Muscle of leg (tissue), 11 donors: ENCODE results near the gene CHCHD3. TPM values are rescaled to one million over a fixed set of nuclear protein-coding genes. Genes with fewer than 3 reads are reported as not detected.
"Not testable (repeated sequence)": the region's sequence is repeated elsewhere in the genome, so short reads cannot be mapped to it uniquely, and the experiment has no call there.

Experiments
- DNase-seq: peaks from one replicate; pipeline ENCODE4 v3.0.0; 2013
- H3K27ac ChIP-seq: one replicate; pipeline ENCODE4 v1.5.1; 2013; ENCODE audit warnings: mild to moderate bottlenecking, low read length, control low read depth
- H3K27me3 ChIP-seq: one replicate; pipeline ENCODE4 v1.6.1; 2013; ENCODE audit warnings: low read length; ENCODE audit not compliant: control insufficient read depth, insufficient read depth
- H3K36me3 ChIP-seq: one replicate; pipeline ENCODE4 v1.6.1; 2013; ENCODE audit warnings: low read length; ENCODE audit not compliant: control insufficient read depth, insufficient read depth
- H3K4me1 ChIP-seq: one replicate; pipeline ENCODE4 v1.6.1; 2013; ENCODE audit warnings: low read length; ENCODE audit not compliant: control insufficient read depth, insufficient read depth
- H3K4me3 ChIP-seq: one replicate; pipeline ENCODE4 v1.5.1; 2013; ENCODE audit warnings: low read length, control low read depth
- H3K9me3 ChIP-seq: replicated peaks from 2 replicates; pipeline ENCODE4 v1.6.1; 2013; ENCODE audit warnings: low read depth, low read length; ENCODE audit not compliant: control insufficient read depth
- WGBS: methylation state at CpG from one replicate; pipeline ENCODE4 v1.1.5; 2013; ENCODE audit warnings: missing lambda C conversion rate; ENCODE audit not compliant: insufficient coverage; 5-methylcytosine and 5-hydroxymethylcytosine counted together
- polyA plus RNA-seq, 8 donors: library from polyadenylated mRNA; unstranded; fragments of 120-200 nt; gene quantifications; one replicate each; pipeline versions ENCODE4 v1.2.1 to v1.2.3, GENCODE V29; 2013; ENCODE audit warnings: inconsistent platforms in 1 of 8, low replicate concordance in 1 of 8; ENCODE audit not compliant: insufficient read length in 8 of 8, insufficient read depth in 1 of 8
- total RNA-seq: library from RNA; stranded (reverse); fragments of 120-200 nt; gene quantifications from one replicate; pipeline ENCODE4 v1.2.4, GENCODE V29; 2013

Gene CHCHD3
- total and polyA plus RNA-seq, 9 donors = 57.4 to 75.0 (median 66.6) TPM

- H3K4me3 ChIP-seq, H3K9me3 ChIP-seq, H3K36me3 ChIP-seq, H3K27me3 ChIP-seq, H3K4me1 ChIP-seq, DNase-seq, H3K27ac ChIP-seq: not testable (repeated sequence)
- WGBS = 100% methylated on average over 9 of the region's 38 CpGs
These were observed 183.2 kb downstream of the CHCHD3 start for GRCh38 chr7:132898641-132899175.

DNA sequence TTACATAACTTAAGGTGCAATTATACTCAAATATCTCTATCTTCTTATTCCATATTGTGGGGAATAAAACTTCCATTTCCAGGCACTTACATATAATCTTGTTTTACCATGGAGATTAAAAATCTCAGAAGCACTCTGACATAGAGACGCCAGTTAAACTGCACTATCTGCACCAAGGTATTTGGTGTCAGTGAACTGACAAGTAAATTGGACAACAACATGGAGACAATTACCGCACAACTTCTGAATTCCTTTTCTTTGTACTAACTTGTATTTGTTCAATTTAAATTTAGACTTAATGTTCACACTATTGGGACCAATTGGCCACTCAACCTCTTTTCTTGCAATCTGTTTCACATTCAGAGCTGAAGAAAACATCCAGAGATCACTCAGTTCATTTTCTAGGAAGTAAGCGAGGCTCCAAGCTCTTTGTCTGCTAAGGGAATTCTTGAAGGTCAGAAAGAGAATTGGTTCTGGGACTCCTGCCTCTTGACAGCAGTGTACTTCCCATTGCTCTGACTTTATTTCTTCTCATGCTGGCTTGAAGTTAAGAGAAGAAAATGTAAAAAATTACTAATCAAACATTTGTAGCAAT lies 184.7 kb downstream of the CHCHD3 start:
- Histone ChIP-seq H3K27ac (no peak overlapping the region), H3K4me3 (no peak overlapping the region), H3K27me3 (no peaks in the 10 kb centered on the region), H3K4me1 (no peaks in the 10 kb centered on the region), H3K36me3 (no peaks in the 10 kb centered on the region), H3K9me3 (peaks cover 3% of the 10 kb centered on the region)
- peak; percentile 65 for DNase-seq
- WGBS = no CpG with 5 or more reads among the region's 3 CpGs

DNA sequence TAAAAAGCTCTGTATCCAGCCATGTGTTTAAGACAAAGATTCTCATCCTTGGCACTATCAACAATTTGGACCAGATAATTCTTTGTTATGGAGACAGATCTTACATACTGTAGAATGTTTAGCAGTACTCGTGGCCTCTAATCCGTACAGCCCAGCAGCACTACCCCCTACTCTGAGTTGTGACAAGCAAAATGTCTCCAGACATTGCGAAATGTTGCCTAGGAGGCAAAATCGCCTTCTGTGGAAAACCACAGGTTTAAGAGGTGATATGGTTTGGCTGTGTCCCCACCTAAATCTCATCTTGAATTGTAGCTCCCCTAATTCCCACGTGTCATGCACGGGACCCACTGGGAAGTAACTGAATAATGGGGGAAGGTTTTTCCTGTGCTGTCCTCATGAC lies 186.7 kb downstream of the CHCHD3 start:
- Histone ChIP-seq H3K4me3 (no peak overlapping the region), H3K27ac (no peak overlapping the region), H3K4me1 (no peaks in the 10 kb centered on the region), H3K27me3 (no peaks in the 10 kb centered on the region), H3K9me3 (peaks cover 3% of the 10 kb centered on the region), H3K36me3 (no peaks in the 10 kb centered on the region)
- 100% methylated on average over 1 of the region's 6 CpGs for WGBS
- no peak for DNase-seq

- Histone ChIP-seq H3K4me1 (no peaks in the 10 kb centered on the region), H3K4me3 (no peak overlapping the region), H3K27ac (no peak overlapping the region), H3K36me3 (no peaks in the 10 kb centered on the region), H3K27me3 (no peaks in the 10 kb centered on the region), H3K9me3 (peaks cover 3% of the 10 kb centered on the region)
- no CpG with 5 or more reads among the region's 4 CpGs for WGBS
- DNase-seq = no peak
These were observed 188.3 kb downstream of the CHCHD3 start for GRCh38 chr7:132893560-132893959.

- WGBS = 91% methylated on average over 4 of the region's 4 CpGs
- DNase-seq, H3K4me3 ChIP-seq, H3K4me1 ChIP-seq, H3K9me3 ChIP-seq, H3K27ac ChIP-seq, H3K36me3 ChIP-seq, H3K27me3 ChIP-seq: not testable (repeated sequence)
These were observed 189.1 kb downstream of the CHCHD3 start for GRCh38 chr7:132892744-132893143.

DNA sequence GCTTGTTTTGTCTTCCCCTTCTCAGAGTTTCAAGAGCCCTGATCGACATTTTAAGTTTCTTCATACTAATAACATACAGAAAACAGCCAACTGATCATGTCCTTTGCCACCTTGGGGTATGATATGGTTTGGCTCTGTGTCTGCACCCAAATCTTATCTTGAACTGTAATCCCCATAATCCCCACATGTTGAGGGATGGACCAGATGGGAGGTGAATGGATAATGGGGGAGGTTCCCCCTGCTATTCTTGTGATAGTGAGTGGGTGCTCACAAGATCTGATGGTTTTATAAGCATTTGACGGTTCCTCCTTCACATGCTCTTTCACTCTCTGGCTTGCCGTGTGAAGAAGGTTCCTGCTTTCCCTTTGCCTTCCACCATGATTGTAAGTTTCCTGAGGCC lies 190.3 kb downstream of the CHCHD3 start:
- no peak for DNase-seq
- H3K36me3 ChIP-seq = no peaks in the 10 kb centered on the region
- H3K9me3 ChIP-seq = peaks cover 3% of the 10 kb centered on the region
- no peak overlapping the region for H3K27ac ChIP-seq
- WGBS = no CpG with 5 or more reads among the region's 3 CpGs
- no peak overlapping the region for H3K4me3 ChIP-seq
- H3K4me1 ChIP-seq = no peaks in the 10 kb centered on the region
- H3K27me3 ChIP-seq = no peaks in the 10 kb centered on the region

DNA sequence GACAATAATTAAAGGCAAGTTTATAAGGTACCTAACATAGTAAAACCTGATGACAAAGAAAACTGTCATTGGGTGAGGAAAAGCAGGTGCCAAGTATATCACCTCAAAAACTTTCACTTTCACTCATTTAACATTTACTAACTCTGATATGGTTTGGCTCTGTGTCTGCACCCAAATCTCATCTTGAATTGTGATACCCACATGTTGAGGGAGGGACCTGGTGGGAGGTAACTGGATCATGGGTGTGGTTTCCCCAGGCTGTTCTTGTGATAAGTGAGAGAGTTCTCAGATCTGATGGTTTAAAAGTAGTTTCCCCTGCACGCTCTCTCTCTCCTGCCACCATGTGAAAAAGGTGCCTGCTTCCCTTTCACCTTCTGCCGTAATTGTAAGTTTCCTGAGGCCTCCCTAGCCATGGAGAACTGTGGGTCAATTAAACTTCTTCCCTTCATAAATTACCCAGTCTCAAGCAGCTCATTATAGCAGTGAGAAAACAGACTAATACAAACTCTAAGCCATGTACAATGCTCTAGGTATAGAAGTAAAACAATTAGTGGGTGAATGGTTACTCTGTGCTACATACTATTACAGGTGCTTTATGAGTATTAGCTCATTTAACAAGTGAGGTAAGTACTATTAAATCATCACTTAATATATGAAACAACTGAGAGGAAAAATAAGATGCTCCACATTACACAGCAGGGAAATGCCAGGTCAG lies 199.0 kb downstream of the CHCHD3 start:
- DNase-seq = no peak
- no peak overlapping the region for H3K27ac ChIP-seq
- no peaks in the 10 kb centered on the region for H3K27me3 ChIP-seq
- H3K9me3 ChIP-seq = no peaks in the 10 kb centered on the region
- H3K36me3 ChIP-seq = peaks cover 3% of the 10 kb centered on the region
- WGBS = no CpG with 5 or more reads among the region's 2 CpGs
- H3K4me3 ChIP-seq = no peak overlapping the region
- H3K4me1 ChIP-seq = no peaks in the 10 kb centered on the region

GRCh38 chr7:132881317-132881716 lies 200.6 kb downstream of the CHCHD3 start:
- Histone ChIP-seq H3K4me1 (no peaks in the 10 kb centered on the region), H3K27ac (no peak overlapping the region), H3K4me3 (no peak overlapping the region), H3K27me3 (no peaks in the 10 kb centered on the region), H3K9me3 (no peaks in the 10 kb centered on the region), H3K36me3 (peaks cover 3% of the 10 kb centered on the region)
- no peak for DNase-seq
- WGBS = no CpG with 5 or more reads among the region's 3 CpGs

- H3K4me1 ChIP-seq = no peaks in the 10 kb centered on the region
- no peak for DNase-seq
- no peaks in the 10 kb centered on the region for H3K9me3 ChIP-seq
- H3K27me3 ChIP-seq = no peaks in the 10 kb centered on the region
- H3K4me3 ChIP-seq = no peak overlapping the region
- WGBS = no CpG with 5 or more reads among the region's 7 CpGs
- no peak overlapping the region for H3K27ac ChIP-seq
- H3K36me3 ChIP-seq = peaks cover 3% of the 10 kb centered on the region
These were observed 202.3 kb downstream of the CHCHD3 start for GRCh38 chr7:132879579-132879978.

- Histone ChIP-seq H3K9me3 (no peaks in the 10 kb centered on the region), H3K27ac (no peak overlapping the region), H3K4me1 (no peaks in the 10 kb centered on the region), H3K4me3 (no peak overlapping the region), H3K27me3 (no peaks in the 10 kb centered on the region), H3K36me3 (no peaks in the 10 kb centered on the region)
- whole genome bisulfite sequencing = no CpG with 5 or more reads among the region's 1 CpG
- DNase-seq = no peak
These were observed 203.5 kb downstream of the CHCHD3 start for GRCh38 chr7:132878204-132878919.
